ENCODE measurements around the gene HOXD4. TPM values are rescaled to one million over a fixed set of nuclear protein-coding genes. Genes with fewer than 3 reads are reported as not detected.

The HOXD4 gene
- total and polyA plus RNA-seq, 10 of the 15 experiments (the other 5 are each of a cell fraction or from before 2014, with no cell fraction given): 0.07 TPM; not detected in 9

GRCh38 chr2:176156301-176156806 is 5.0 kb downstream of the HOXD4 start:
- Histone ChIP-seq H3K36me3 (ENCODE audit: control insufficient read depth in 2 of 2, insufficient read depth in 2 of 2, low read length in 1 of 2) (no peaks in the 10 kb centered on the region), H3K4me3 (no peak overlapping the region), H3K4me2 (ENCODE audit: control insufficient read depth, insufficient read depth) (no peak overlapping the region), H3K27ac (ENCODE audit: control insufficient read depth, insufficient read depth) (no peak overlapping the region), H3K4me1 (ENCODE audit: control insufficient read depth, insufficient read depth, low read length) (no peaks in the 10 kb centered on the region), H4K20me1 (ENCODE audit: control insufficient read depth, insufficient read depth) (no peaks in the 10 kb centered on the region), H3K9me3 (replicated peaks; ENCODE audit: control insufficient read depth, insufficient read depth, low read length) (no peaks in the 10 kb centered on the region; the same call in 2 of the 3 replicates), H3K27me3 (replicated peaks in 1 of 2; ENCODE audit: control insufficient read depth in 2 of 2, insufficient read depth in 2 of 2, low read length in 1 of 2) (peaks cover 3 to 35% of the 10 kb centered on the region in 2 experiments), H3K79me2 (ENCODE audit: control insufficient read depth, insufficient read depth, low read length) (no peaks in the 10 kb centered on the region), H2AFZ (ENCODE audit: control insufficient read depth, low read depth, low read length) (no peak overlapping the region), H3K9ac (ENCODE audit: control insufficient read depth, insufficient read depth, low read length) (no peak overlapping the region)
- RAD21 ChIA-PET (ENCODE audit: unreplicated experiment): no interaction called here
- SMC1A ChIA-PET (ENCODE audit: uncharacterized antibody, unreplicated experiment): no interaction called here
- 9% methylated on average over 8 of the region's 8 CpGs for WGBS (ENCODE audit: insufficient coverage, insufficient replicate concordance, low lambda C conversion rate, missing lambda C conversion rate)
- TF ChIP-seq SREBF1 (IDR thresholded peaks at IDR 0.05; ENCODE audit: low read length): no peak
- TF ChIP-seq SP1 (IDR thresholded peaks at IDR 0.05; ENCODE audit: low read depth, low read length): no peak
- TF ChIP-seq, protein P1, sequence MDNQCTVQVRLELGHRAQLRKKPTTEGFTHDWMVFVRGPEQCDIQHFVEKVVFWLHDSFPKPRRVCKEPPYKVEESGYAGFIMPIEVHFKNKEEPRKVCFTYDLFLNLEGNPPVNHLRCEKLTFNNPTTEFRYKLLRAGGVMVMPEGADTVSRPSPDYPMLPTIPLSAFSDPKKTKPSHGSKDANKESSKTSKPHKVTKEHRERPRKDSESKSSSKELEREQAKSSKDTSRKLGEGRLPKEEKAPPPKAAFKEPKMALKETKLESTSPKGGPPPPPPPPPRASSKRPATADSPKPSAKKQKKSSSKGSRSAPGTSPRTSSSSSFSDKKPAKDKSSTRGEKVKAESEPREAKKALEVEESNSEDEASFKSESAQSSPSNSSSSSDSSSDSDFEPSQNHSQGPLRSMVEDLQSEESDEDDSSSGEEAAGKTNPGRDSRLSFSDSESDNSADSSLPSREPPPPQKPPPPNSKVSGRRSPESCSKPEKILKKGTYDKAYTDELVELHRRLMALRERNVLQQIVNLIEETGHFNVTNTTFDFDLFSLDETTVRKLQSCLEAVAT (IDR thresholded peaks at IDR 0.05): no peak
- TF ChIP-seq JUND (IDR thresholded peaks at IDR 0.05; ENCODE audit: low read depth, low read length): no peak
- TF ChIP-seq RAD51 (IDR thresholded peaks at IDR 0.05): no peak
- TF ChIP-seq, protein P2, sequence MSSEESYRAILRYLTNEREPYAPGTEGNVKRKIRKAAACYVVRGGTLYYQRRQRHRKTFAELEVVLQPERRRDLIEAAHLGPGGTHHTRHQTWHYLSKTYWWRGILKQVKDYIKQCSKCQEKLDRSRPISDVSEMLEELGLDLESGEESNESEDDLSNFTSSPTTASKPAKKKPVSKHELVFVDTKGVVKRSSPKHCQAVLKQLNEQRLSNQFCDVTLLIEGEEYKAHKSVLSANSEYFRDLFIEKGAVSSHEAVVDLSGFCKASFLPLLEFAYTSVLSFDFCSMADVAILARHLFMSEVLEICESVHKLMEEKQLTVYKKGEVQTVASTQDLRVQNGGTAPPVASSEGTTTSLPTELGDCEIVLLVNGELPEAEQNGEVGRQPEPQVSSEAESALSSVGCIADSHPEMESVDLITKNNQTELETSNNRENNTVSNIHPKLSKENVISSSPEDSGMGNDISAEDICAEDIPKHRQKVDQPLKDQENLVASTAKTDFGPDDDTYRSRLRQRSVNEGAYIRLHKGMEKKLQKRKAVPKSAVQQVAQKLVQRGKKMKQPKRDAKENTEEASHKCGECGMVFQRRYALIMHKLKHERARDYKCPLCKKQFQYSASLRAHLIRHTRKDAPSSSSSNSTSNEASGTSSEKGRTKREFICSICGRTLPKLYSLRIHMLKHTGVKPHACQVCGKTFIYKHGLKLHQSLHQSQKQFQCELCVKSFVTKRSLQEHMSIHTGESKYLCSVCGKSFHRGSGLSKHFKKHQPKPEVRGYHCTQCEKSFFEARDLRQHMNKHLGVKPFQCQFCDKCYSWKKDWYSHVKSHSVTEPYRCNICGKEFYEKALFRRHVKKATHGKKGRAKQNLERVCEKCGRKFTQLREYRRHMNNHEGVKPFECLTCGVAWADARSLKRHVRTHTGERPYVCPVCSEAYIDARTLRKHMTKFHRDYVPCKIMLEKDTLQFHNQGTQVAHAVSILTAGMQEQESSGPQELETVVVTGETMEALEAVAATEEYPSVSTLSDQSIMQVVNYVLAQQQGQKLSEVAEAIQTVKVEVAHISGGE (CRISPR knock-in tag; IDR thresholded peaks at IDR 0.05): no peak
- no peak for TF ChIP-seq HDAC2 (IDR thresholded peaks at IDR 0.05)
- TF ChIP-seq ZNF384 (IDR thresholded peaks at IDR 0.05; ENCODE audit: borderline replicate concordance, low read depth, low read length): no peak
- no peak for TF ChIP-seq CBFB (IDR thresholded peaks at IDR 0.05; ENCODE audit: low read depth)
- TF ChIP-seq, protein P3, sequence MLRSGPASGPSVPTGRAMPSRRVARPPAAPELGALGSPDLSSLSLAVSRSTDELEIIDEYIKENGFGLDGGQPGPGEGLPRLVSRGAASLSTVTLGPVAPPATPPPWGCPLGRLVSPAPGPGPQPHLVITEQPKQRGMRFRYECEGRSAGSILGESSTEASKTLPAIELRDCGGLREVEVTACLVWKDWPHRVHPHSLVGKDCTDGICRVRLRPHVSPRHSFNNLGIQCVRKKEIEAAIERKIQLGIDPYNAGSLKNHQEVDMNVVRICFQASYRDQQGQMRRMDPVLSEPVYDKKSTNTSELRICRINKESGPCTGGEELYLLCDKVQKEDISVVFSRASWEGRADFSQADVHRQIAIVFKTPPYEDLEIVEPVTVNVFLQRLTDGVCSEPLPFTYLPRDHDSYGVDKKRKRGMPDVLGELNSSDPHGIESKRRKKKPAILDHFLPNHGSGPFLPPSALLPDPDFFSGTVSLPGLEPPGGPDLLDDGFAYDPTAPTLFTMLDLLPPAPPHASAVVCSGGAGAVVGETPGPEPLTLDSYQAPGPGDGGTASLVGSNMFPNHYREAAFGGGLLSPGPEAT (IDR thresholded peaks at IDR 0.05; ENCODE audit: low read depth): no peak
- intact Hi-C loops (cut with micrococcal nuclease; ENCODE audit: unreplicated experiment): no loop called here
- CTCF ChIA-PET: interaction anchor here (2.7 kb wide), 1 partner anchor 299 kb away, joined by 7 read pairs; no protein-coding TSS in a partner anchor
- DNase-seq (ENCODE audit: low read depth, low spot score) (no peak), ATAC-seq (no peak), FAIRE-seq (no peak)
- in situ Hi-C loops (cut with MboI): no loop called here
- BruUV-seq (replicated peaks): no TSS peak
- POLR2A ChIA-PET: no interaction called here
